ENCODE measurements around the gene CMC2. TPM values are rescaled to one million over a fixed set of nuclear protein-coding genes. Genes with fewer than 3 reads are reported as not detected.

Gene CMC2
- total RNA-seq, 1 donor from 2014 or later, result 136 TPM

DNA sequence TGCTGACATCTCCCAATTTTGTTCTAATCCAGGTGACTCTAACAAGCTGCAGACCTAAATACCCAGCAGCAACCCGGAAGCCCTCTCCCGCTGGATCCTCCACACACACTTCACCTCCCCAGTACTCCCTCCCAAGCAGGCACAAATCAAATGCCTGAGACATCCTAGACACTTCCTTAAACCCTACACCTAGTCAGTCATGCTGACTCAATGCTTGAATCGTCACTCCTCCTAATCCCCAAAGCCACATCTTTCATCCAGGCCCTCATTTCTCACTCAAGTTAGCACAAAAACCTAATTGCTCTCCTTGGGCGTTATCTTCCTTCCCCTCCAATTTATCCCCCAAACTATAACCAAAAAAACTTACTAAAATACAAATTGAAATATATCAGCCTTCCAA is 32.7 kb downstream of the CMC2 start:
- intact Hi-C loops (cut with micrococcal nuclease), result no loop called here
- H3K27me3 ChIP-seq (ENCODE audit: low read depth), result no peaks in the 10 kb centered on the region
- H3K9me3 ChIP-seq (replicated peaks), result no peaks in the 10 kb centered on the region
- no peak for DNase-seq
- H3K4me1 ChIP-seq, result peaks cover 13% of the 10 kb centered on the region
- H3K36me3 ChIP-seq, result peaks cover 29% of the 10 kb centered on the region
- TF ChIP-seq, protein P1, sequence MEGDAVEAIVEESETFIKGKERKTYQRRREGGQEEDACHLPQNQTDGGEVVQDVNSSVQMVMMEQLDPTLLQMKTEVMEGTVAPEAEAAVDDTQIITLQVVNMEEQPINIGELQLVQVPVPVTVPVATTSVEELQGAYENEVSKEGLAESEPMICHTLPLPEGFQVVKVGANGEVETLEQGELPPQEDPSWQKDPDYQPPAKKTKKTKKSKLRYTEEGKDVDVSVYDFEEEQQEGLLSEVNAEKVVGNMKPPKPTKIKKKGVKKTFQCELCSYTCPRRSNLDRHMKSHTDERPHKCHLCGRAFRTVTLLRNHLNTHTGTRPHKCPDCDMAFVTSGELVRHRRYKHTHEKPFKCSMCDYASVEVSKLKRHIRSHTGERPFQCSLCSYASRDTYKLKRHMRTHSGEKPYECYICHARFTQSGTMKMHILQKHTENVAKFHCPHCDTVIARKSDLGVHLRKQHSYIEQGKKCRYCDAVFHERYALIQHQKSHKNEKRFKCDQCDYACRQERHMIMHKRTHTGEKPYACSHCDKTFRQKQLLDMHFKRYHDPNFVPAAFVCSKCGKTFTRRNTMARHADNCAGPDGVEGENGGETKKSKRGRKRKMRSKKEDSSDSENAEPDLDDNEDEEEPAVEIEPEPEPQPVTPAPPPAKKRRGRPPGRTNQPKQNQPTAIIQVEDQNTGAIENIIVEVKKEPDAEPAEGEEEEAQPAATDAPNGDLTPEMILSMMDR (IDR thresholded peaks at IDR 0.05; ENCODE audit: borderline replicate concordance), result no peak
- H3K27ac ChIP-seq (replicated peaks), result no peak overlapping the region
- H3K4me3 ChIP-seq, result no peak overlapping the region

DNA sequence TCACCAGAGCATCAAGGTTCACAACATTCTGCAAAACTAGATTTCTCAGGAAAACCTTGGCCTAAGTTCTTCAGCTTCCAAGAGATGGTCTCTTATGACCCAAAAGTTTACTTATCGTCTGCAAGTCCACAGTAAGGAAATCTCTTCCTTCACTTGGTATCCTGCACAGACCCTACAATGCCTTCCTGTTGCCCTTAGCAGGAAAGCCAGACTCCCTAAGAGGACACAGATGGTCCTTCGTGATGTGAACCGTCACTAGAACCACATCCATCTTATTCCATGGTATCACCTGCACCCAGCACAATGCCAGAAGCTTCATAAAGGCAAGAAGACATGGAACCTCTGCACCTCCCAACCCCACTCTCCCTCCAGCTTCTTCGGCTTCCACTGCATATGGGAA is 34.1 kb downstream of the CMC2 start:
- Histone ChIP-seq H3K36me3 (peaks cover 16% of the 10 kb centered on the region), H3K4me3 (no peak overlapping the region), H3K27me3 (ENCODE audit: low read depth) (no peaks in the 10 kb centered on the region), H3K27ac (replicated peaks) (no peak overlapping the region), H3K4me1 (peaks cover 13% of the 10 kb centered on the region), H3K9me3 (replicated peaks) (no peaks in the 10 kb centered on the region)
- DNase-seq, result no peak
- TF ChIP-seq, protein P1 (IDR thresholded peaks at IDR 0.05; ENCODE audit: borderline replicate concordance), result no peak
- intact Hi-C loops (cut with micrococcal nuclease), result no loop called here

DNA sequence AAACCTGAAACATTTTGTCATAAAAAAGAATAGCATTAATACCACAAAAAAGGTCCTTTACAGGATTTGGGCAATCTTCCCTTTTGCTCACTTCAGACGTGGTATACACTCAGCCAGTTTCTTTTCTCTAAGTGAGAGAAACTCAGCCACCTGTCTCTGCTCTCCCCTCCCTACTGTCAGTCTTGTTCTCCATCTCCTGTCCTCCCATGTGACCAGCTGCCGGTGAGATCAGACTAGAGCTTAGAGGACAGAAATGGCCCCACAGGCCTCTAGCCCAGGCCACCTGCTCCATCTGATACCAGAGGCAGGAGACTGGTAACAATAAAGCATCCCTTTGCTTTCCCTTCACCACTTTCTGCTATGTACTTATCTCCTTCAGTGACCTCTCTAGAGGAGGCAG is 34.9 kb downstream of the CMC2 start:
- Histone ChIP-seq H3K4me3 (no peak overlapping the region), H3K9me3 (replicated peaks) (no peaks in the 10 kb centered on the region), H3K36me3 (peaks cover 13% of the 10 kb centered on the region), H3K4me1 (peaks cover 13% of the 10 kb centered on the region), H3K27ac (replicated peaks) (no peak overlapping the region), H3K27me3 (ENCODE audit: low read depth) (no peaks in the 10 kb centered on the region)
- TF ChIP-seq, protein P1 (IDR thresholded peaks at IDR 0.05; ENCODE audit: borderline replicate concordance), result no peak
- intact Hi-C loops (cut with micrococcal nuclease), result no loop called here
- DNase-seq, result no peak

DNA sequence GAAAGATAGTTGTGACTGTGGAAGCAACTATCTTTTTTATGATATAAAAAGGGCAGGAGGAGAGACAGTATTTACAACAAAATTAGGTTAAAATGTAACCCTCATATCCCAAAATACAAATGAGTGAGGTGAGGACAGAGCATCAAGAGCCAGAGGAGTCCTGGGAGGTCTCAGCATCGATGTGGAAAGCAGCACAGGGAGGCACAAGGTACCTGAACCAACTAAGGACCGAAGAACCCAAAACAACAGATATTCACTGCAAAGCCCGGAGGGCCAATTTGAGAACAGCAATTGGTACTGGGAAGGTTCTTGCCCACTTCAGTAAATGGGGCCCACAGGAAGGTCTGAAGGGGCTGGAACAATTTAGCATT is 37.6 kb downstream of the CMC2 start:
- intact Hi-C loops (cut with micrococcal nuclease), result no loop called here
- DNase-seq, result no peak
- H3K4me1 ChIP-seq, result no peaks in the 10 kb centered on the region
- H3K4me3 ChIP-seq, result no peak overlapping the region
- H3K9me3 ChIP-seq (replicated peaks), result no peaks in the 10 kb centered on the region
- TF ChIP-seq, protein P1 (IDR thresholded peaks at IDR 0.05; ENCODE audit: borderline replicate concordance), result no peak
- no peak overlapping the region for H3K27ac ChIP-seq (replicated peaks)
- H3K27me3 ChIP-seq (ENCODE audit: low read depth), result no peaks in the 10 kb centered on the region
- H3K36me3 ChIP-seq, result peaks cover 13% of the 10 kb centered on the region

DNA sequence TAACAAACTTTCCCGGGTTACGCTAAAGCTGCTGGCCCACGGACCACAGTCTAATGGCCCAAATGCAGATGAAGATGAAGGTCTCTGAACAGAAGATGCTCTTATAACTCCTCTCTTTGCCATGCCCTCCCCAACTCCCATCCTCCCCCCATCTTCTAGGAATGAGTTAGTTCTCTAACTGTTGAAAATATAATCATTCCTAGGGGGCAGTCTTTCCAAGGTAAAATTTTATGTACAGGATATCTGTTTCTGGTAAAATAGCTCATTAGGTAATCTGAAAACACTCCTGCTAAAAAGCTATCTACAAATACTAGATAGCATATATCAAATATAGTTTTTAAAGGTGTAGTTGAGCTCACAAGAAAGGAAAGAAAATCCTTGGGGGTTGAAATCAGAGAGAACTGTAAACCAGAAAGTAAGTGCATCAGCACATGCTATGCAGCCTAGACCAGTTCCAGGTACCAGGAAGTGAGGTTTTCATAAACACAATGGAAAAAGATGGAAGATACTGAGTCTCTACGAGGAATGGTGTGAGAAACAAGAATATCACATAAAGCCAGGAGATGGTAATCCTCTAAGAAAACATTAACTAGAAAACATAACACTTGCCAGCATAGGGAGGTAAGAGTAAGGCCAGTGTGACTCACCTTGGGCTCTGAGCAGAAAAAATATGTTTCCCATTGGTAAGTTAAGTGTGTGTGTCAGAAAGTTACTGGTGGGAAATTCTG is 38.1 kb downstream of the CMC2 start:
- intact Hi-C loops (cut with micrococcal nuclease), result no loop called here
- Histone ChIP-seq H3K27ac (replicated peaks) (no peak overlapping the region), H3K9me3 (replicated peaks) (no peaks in the 10 kb centered on the region), H3K4me3 (no peak overlapping the region), H3K4me1 (no peaks in the 10 kb centered on the region), H3K27me3 (ENCODE audit: low read depth) (no peaks in the 10 kb centered on the region), H3K36me3 (peaks cover 13% of the 10 kb centered on the region)
- no peak for DNase-seq
- TF ChIP-seq, protein P1 (IDR thresholded peaks at IDR 0.05; ENCODE audit: borderline replicate concordance), result no peak
